Stimulated activated CD4-positive, alpha-beta T cell treated with anti-CD3 and anti-CD28 coated beads, Interleukin-1b, Interleukin-23, amount 100 ng/mL, for 4 hours (primary cell): ENCODE data around the gene FAM72B.
"Not testable (repeated sequence)": the region's sequence is repeated elsewhere in the genome, so short reads cannot be mapped to it uniquely, and the experiment has no call there.

Source experiments
- DNase-seq, 2 donors: peaks; one replicate each; pipeline ENCODE4 v3.0.0-alpha.2; 2020; ENCODE audit warnings: low read depth in 2 of 2

FAM72B gene

GRCh38 chr1:121200232-121200631, 16.1 kb upstream of the FAM72B start:
- DNase-seq: not testable (repeated sequence)

GRCh38 chr1:121199763-121200162, 15.6 kb upstream of the FAM72B start:
- DNase-seq: not testable (repeated sequence)

- DNase-seq: not testable (repeated sequence)
Observed at GRCh38 chr1:121197095-121197882, 13.1 kb upstream of the FAM72B start.

GRCh38 chr1:121192512-121192911, 8.4 kb upstream of the FAM72B start:
- DNase-seq: not testable (repeated sequence)

GRCh38 chr1:121187914-121188313, 3.8 kb upstream of the FAM72B start:
- not testable (repeated sequence) for DNase-seq

- DNase-seq: not testable (repeated sequence)
Observed at GRCh38 chr1:121186191-121186590, 2.1 kb upstream of the FAM72B start.

GRCh38 chr1:121185140-121185708, 1.1 kb upstream of the FAM72B start:
- DNase-seq: not testable (repeated sequence)

GRCh38 chr1:121183867-121184266, 273 bp downstream of the FAM72B start:
- DNase-seq: not testable (repeated sequence)

- DNase-seq: not testable (repeated sequence)
Observed at GRCh38 chr1:121178197-121178596, 5.9 kb downstream of the FAM72B start.

GRCh38 chr1:121176649-121177048, 7.5 kb downstream of the FAM72B start:
- not testable (repeated sequence) for DNase-seq

- DNase-seq: not testable (repeated sequence)
Observed at GRCh38 chr1:121168152-121168668, 15.9 kb downstream of the FAM72B start.

GRCh38 chr1:121167225-121167738, 16.9 kb downstream of the FAM72B start:
- DNase-seq: not testable (repeated sequence)

GRCh38 chr1:121165296-121165695, 18.8 kb downstream of the FAM72B start:
- DNase-seq: not testable (repeated sequence)

- DNase-seq: not testable (repeated sequence)
Observed at GRCh38 chr1:121163850-121164757, 20.0 kb downstream of the FAM72B start.

- not testable (repeated sequence) for DNase-seq
Observed at GRCh38 chr1:121161199-121161901, 22.8 kb downstream of the FAM72B start.

- not testable (repeated sequence) for DNase-seq
Observed at GRCh38 chr1:121160118-121160517, 24.0 kb downstream of the FAM72B start.

GRCh38 chr1:121157609-121158008, 26.5 kb downstream of the FAM72B start:
- DNase-seq: not testable (repeated sequence)

GRCh38 chr1:121156958-121157603, 27.1 kb downstream of the FAM72B start:
- DNase-seq: not testable (repeated sequence)

GRCh38 chr1:121155671-121156358, 28.3 kb downstream of the FAM72B start:
- not testable (repeated sequence) for DNase-seq

- DNase-seq: not testable (repeated sequence)
Observed at GRCh38 chr1:121154811-121155210, 29.3 kb downstream of the FAM72B start.
